Stimulated activated naive CD4-positive, alpha-beta T cell treated with Interleukin-2 at 50 U/mL for 16 hours (primary cell): Measurements from ENCODE around the gene ABCA1.
"Not testable (repeated sequence)": the region's sequence is repeated elsewhere in the genome, so short reads cannot be mapped to it uniquely, and the experiment has no call there.

Source experiments
- DNase-seq: peaks from one replicate; lab custom pipeline; 2025; lab: John Stamatoyannopoulos, UW

ABCA1 gene

DNA sequence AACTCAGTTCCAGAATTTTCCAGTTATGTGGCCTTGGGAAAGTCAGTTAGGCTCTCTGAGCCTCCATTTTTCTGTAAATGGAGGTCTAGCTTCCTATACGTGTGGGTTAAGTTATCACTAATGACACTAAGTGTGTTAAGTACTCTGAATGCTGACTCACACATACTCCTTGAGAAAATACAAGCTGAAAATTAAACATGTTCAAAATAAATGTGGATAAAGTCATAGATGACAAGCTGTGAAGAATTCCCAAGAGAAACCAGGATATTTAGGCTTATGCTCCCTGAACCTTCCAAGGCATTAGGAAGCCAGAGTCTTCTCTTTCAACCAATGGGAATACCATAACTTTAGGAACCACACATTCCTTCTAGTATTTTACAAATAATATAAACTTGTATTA is 58.1 kb downstream of the ABCA1 start:
- no peak for DNase-seq

GRCh38 chr9:104868687-104869404 is 59.1 kb downstream of the ABCA1 start:
- no peak for DNase-seq

DNA sequence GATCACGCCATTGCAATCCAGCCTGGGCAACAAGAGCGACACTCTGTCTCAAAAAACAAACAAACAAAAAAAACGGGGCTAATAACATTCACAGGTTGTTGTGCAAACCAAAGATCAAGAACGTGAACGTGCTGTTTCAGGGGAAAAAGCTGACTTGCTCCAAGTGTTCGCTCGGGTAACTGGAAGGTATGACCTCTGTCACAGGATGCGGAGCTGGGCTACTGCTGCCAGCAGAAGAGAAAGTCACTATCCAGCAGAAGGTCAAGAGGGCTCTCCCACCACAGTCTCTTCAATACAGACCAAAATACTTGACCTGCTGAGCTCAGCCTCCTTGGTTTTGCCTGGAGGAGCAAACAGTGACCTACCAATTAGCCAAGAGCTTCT is 59.7 kb downstream of the ABCA1 start:
- DNase-seq = no peak

- DNase-seq = no peak
Observed at GRCh38 chr9:104866191-104866590, 61.8 kb downstream of the ABCA1 start.

DNA sequence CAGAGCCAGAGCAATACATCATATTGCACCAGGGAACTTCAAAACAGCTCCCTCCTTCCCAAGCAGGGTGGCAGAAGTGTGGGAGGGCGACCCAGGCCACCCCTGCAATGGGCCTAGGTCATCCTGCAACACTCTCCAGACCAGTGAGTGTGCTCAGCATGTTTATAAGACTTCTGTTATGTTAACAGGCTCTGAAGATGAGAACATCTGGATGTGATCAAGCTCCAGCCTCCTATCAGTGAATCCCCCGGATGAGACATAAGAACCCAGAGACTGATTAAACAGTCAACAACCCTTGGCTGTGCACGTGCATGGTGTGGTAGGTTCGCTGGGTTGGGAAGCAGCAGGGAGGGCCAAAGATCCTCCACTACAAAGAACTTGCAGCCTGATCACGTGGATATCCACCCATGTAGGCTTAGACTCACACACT is 63.3 kb downstream of the ABCA1 start:
- no peak for DNase-seq

GRCh38 chr9:104863180-104863883 is 64.6 kb downstream of the ABCA1 start:
- DNase-seq = peak; percentile 14

GRCh38 chr9:104861397-104861796 is 66.6 kb downstream of the ABCA1 start:
- no peak for DNase-seq

DNA sequence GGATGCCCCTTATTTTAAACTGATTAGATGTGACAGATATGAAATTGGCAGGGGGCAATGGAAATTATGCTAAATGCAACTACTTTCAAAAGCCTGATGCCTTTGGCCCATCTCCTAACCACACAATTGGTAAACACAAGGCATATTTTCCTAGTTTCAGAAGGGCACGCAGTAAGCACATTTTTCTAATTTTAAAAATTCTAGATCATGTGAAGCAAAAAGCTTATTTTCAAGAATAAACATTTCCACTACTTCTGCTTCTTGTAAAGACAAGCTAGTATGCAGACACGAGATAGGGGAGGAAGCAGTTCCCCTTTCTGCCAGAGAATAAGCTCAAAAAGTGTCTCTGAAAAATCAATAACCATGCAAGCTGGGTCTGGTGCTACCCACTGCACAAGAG is 67.7 kb downstream of the ABCA1 start:
- DNase-seq = no peak

DNA sequence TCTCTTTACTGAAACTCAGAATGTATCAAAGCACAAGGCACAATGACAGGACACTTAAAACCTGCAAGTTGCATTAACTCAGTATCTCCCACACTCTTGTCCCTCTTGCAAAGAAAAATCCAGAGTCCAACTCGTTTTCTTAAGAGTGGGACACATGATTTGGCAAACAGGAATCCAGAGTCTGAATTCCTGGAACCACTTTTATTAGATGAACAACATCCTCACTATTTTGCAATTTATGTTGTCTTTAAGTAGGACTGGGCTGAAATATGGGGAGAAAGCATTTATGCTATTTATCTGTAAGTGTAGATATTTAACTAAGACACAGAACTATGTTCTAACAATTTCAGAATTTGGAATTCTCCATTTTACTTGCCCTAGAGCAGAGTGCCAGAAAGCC is 69.1 kb downstream of the ABCA1 start:
- no peak for DNase-seq

DNA sequence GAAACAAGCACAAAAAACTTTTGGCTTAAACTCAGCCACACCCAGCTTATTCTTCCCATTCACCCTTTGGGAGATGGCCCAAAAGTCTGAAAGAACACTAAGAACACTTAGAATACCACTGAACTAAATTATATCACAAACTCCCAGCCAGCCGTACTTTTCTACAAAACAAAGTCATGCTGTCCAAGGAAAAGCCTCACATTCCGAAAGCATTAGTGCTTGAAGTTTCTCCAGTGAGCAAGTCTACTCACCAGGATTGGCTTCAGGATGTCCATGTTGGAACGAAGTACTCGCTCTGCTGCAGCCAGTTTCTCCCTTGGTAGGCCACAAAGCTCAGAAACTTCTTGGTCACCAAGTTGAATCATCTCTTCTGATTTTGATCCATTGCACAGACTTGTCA is 69.7 kb downstream of the ABCA1 start:
- DNase-seq = no peak

DNA sequence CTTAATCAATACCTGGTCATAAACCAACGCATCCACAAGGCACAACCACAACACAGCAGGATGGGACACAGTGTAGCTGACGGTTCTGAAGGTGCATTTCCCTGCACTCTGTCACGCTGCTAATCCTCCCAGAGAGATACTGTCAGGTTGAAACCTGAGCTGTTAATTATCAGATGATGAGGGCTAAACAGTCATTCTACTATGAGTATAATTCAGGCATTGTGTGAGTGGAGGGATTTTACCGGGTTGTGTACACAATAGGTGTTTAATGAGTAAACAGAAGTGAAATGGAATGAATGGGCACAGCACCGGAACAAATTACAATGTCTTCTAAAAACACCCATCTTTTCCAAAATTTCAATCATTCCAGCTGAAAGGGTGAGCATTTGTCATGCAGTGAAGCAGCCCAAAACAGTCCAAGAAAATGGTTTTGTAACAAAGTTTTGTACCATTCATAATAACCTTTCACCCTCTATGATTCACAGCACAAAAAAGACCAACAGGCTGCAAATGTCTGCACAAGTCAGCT is 71.5 kb downstream of the ABCA1 start:
- DNase-seq = no peak

- DNase-seq = no peak
Observed at GRCh38 chr9:104855807-104856206, 72.1 kb downstream of the ABCA1 start.

GRCh38 chr9:104855258-104855657 is 72.7 kb downstream of the ABCA1 start:
- not testable (repeated sequence) for DNase-seq

DNA sequence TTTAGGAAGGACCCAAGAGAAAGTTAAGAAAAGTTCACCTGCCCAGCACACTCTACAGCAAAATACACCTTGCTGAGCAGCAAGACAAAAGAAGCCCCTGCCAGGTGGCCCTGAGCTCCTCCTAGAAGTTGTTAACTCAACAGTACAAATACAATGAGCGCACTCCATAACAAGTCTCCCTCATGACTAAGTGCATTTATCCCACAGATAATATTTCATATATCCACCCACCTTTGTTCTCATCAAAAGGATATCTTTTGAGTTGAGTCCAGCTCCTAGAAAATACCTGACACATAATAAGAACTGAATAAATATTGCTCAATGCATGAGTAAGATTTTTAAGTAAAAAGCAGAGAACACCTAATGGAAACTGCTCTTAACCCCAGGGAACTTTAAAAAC is 73.3 kb downstream of the ABCA1 start:
- DNase-seq = no peak

- DNase-seq = no peak
Observed at GRCh38 chr9:104853683-104854082, 74.3 kb downstream of the ABCA1 start.

GRCh38 chr9:104853159-104853558 is 74.8 kb downstream of the ABCA1 start:
- no peak for DNase-seq

DNA sequence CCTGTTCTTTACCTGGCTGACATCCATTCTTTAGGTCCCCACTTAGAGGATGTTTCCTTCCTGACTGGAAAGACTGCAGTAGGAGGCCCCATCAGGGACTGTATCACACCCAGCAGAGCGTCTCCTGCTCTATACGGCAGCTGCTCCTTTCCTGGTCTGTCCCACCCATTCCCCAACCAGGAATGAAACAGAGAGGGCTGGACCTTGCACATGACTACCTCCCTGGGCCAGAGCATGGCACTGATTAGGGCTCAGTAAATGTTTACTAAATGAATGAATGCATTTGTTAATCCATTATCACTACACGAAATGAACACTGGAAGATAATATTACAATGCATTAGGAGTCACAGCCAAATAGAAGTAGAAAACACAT is 76.4 kb downstream of the ABCA1 start:
- no peak for DNase-seq

- no peak for DNase-seq
Observed at GRCh38 chr9:104850786-104851545, 77.0 kb downstream of the ABCA1 start.

DNA sequence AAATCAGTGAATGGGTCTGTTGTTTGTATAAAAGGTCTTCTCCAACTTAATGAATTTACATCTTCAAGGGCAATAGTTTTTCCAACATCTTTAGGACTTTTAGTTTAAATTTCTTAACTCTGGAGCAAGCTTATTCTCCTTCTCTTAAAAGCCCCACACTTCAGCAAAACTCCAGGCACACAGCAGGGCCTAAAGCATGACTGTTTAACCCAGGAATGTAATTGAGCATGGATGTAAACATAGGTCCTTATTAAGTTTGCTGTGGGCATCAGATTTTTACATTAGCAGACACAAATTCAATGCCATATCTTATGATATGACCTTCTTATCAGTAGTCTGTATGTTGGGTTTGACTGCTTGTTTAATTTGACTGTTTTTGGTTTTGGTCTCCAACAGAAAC is 78.9 kb downstream of the ABCA1 start:
- DNase-seq = no peak

- DNase-seq = no peak
Observed at GRCh38 chr9:104844710-104845109, 83.2 kb downstream of the ABCA1 start.

GRCh38 chr9:104843644-104844240 is 84.2 kb downstream of the ABCA1 start:
- DNase-seq = no peak

- no peak for DNase-seq
Observed at GRCh38 chr9:104842698-104843097, 85.3 kb downstream of the ABCA1 start.
